HK-2 (cell line): ENCODE measurements around the gene SLC5A12.

Source experiments
- DNase-seq: peaks from one replicate; pipeline ENCODE4 v3.0.0-alpha.2; 2018; ENCODE audit not compliant: unreplicated experiment

The SLC5A12 gene

GRCh38 chr11:26719998-26720397, 1.9 kb downstream of the SLC5A12 start:
- no peak for DNase-seq

GRCh38 chr11:26719289-26719973, 2.4 kb downstream of the SLC5A12 start:
- DNase-seq, result no peak

- DNase-seq, result no peak
These were observed 4.1 kb downstream of the SLC5A12 start for GRCh38 chr11:26717771-26718170.

- DNase-seq, result no peak
These were observed 6.7 kb downstream of the SLC5A12 start for GRCh38 chr11:26715133-26715532.

DNA sequence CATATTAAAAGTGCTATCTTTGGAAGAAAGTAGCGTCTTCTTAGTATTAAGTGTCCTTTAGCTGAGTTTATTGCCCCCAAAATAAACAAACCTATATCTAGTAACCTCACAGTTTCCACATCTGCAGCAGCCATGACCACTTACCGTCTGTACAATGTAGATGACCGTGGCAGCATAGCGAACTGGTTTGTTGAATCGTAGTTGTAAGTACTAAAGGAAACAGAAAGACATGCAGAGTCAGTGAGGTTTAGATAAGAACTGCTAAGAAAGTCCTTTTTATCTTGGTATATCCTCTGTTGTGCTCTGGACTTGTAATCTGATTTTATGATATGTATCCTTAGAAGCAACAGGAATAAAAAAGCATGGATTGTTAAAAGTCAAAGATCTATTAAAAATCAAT, 9.4 kb downstream of the SLC5A12 start:
- DNase-seq, result no peak

- no peak for DNase-seq
These were observed 11.4 kb downstream of the SLC5A12 start for GRCh38 chr11:26710489-26710888.

- no peak for DNase-seq
These were observed 13.0 kb downstream of the SLC5A12 start for GRCh38 chr11:26708736-26709456.

DNA sequence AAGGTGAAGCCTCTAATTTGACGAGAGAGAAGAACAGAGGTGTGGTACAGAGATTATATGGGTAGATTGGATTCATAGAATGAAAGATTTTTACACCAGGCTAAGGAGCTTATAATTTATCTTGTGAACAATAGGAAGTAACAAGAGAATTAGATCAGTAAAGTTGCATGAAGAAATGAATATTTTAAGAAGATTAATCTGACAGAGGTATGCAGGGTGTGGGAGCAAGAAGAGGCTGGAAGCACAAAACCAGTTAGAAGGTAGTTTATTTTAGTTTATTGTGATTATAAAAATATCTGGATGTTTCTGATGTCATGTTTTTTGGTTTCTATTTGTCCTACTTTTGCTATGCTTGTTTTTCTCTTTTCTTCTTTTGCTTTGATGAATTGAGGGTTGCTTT, 15.7 kb downstream of the SLC5A12 start:
- no peak for DNase-seq

DNA sequence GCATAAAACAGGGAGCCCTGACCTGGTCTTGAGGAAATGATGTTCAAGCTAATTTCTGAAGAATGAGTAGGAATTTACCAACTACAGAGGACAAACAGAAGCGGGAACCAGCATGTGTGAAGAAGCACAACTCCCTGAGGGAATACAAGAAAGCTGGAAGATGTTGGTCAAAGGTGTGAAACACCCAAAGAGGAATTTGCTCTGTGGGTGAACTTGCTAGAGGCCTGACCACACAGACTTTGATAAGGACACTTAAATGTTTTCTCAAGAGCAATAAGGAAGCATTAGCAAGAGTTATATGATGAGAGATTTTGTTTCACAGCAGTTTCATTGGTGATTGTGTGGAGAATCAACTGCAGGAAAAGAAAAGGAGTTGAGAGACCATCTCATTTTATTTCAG, 17.6 kb downstream of the SLC5A12 start:
- DNase-seq, result no peak

DNA sequence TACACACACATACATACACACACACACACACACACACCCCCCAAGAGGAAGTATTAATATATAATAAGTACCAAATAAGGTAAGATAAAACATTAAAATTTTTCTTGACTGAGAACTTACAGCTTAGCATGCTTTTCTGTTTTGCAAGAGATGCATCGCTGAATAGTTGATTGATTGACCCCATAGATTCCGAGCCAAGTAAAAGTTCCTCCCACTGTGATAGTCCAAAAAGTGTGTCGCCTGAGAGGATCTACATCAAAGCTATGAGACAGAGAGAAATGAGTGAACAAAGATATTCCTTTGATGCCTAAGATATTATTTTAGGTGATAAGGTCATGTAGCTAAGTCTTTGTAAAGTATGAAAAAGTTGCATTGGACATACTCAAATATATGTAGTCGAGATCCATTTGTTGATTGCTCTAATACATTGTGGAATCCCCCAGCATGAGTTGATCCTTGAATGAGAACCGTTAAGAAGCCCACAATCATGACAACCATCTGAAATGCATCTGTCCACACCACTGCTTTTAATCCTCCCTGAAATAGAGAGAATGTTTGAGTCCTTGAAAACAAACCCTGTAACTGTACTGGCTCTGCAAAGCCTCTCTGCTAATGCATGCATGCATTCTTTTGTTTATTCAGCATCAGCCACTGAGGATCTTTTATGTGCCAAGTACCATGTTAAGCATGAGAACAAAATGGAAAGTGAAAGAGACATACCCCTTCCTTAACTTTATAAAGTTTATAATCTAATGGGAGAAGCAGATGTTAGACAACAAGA, 18.3 kb downstream of the SLC5A12 start:
- DNase-seq, result no peak

DNA sequence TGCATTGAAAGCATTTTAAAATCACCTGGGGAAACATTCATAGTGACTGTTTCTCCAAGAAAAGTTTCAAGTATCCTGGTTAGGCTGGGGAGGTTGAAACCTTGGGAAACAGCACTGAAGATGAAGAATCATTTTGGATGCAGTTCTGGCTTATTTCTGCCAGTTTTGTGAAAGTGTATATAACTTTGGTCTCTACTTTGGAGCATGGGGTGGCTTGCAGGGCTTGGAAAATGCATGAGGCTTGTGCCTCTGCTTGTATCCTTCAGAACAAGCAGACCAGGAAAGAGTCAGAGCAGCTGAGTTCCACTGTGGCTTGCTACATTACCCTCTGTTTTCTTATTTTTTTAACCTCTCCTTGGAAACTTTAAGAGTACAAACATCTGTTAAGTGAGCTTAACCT, 19.5 kb downstream of the SLC5A12 start:
- no peak for DNase-seq

- DNase-seq, result no peak
These were observed 21.2 kb downstream of the SLC5A12 start for GRCh38 chr11:26700574-26701235.

GRCh38 chr11:26698224-26698623, 23.6 kb downstream of the SLC5A12 start:
- no peak for DNase-seq

DNA sequence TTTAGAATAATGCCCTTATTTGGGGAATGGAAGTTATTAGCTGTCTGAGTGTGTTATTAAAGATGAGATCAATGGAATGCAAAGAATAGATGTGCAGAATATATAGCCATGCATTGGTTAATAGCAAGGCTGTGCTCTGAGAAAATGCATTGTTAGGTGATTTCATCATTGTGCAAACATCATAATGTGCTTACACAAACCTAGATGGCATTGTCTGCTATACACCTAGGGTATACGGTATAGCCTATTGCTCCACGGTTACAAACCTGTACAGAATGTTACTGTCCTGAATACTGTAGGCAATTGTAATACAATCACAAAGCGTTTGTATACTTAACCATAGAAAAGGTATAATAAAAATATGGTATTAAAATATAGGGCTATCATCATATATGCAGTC, 25.5 kb downstream of the SLC5A12 start:
- no peak for DNase-seq

GRCh38 chr11:26688701-26689100, 33.2 kb downstream of the SLC5A12 start:
- no peak for DNase-seq

DNA sequence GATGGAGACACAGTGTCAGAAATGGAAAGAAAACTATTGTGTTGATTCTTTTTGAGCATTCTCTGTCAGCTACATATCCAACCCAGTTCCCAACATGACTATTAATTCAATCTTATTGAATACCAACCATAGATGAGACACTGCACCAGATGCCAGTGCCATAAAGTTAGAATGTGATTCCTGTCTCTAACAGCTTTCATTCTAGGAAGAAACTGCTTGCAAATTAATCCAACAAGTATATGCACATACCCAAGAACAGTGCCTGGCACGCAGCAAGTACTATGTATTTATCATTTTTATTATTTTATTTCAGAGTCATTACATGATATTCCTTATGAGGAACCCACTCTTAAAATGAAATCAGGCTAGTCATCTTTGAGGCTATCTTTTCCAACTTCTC, 34.5 kb downstream of the SLC5A12 start:
- DNase-seq, result no peak

GRCh38 chr11:26677566-26677965, 44.3 kb downstream of the SLC5A12 start:
- DNase-seq, result no peak

- no peak for DNase-seq
These were observed 45.2 kb downstream of the SLC5A12 start for GRCh38 chr11:26676641-26677040.

DNA sequence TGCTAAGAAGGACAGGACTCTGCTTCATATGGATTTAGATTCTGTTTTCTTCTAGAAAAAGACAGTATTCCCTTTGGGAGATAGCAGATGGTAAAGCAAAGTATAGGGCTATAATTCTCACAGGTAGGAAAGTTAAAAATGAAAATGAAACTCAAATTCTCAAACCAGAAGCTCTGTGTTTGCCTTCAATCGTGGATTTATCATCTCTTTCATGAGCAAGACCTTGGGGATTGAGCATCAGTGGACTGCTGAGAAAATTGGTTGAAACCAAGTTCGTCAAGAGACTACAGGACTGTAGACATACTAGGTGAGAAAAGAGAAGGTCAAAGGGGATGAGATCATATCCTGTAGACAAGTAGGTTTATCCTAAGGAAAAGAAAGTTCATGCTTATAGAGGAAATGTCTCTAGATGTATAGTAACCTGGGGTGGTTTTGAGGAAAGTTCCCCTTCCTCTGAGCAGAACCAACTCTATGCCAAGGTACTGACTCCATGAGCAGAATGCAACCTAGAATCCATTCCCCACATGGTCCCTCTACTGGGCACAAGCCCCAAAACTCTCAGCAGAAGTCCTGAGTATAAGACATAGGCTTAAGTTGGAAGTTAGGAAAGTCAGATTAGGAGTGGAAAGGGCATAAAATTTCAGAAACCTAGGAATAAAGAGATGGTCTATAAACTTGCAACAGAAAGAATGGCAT, 46.5 kb downstream of the SLC5A12 start:
- no peak for DNase-seq

DNA sequence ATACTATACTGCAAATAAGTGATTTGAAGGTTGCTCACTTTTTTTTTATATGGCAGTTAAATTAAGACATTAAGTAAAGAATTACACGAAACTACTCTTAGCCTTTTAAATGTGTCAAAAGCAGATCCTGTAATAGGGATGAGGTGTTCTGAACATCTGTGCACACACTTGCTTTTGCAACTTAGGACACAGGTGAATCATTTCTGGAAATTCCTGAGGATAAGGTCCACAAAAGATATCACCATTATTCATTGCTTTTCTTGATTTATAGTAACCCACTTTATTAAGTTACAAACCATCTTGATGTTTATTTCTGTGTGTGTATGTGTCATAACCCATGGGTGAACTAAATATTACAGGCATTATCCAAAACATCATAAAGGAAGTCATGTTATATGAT, 55.9 kb downstream of the SLC5A12 start:
- no peak for DNase-seq

- DNase-seq, result no peak
These were observed 56.8 kb downstream of the SLC5A12 start for GRCh38 chr11:26665036-26665435.

GRCh38 chr11:26662916-26663315, 58.9 kb downstream of the SLC5A12 start:
- no peak for DNase-seq
